ENCODE data around the gene LPCAT1.
A peak's percentile ranks its signal among the peaks of the same experiment; 100 is the strongest.
"Not testable (repeated sequence)": the region's sequence is repeated elsewhere in the genome, so short reads cannot be mapped to it uniquely, and the experiment has no call there.

Gene LPCAT1

DNA sequence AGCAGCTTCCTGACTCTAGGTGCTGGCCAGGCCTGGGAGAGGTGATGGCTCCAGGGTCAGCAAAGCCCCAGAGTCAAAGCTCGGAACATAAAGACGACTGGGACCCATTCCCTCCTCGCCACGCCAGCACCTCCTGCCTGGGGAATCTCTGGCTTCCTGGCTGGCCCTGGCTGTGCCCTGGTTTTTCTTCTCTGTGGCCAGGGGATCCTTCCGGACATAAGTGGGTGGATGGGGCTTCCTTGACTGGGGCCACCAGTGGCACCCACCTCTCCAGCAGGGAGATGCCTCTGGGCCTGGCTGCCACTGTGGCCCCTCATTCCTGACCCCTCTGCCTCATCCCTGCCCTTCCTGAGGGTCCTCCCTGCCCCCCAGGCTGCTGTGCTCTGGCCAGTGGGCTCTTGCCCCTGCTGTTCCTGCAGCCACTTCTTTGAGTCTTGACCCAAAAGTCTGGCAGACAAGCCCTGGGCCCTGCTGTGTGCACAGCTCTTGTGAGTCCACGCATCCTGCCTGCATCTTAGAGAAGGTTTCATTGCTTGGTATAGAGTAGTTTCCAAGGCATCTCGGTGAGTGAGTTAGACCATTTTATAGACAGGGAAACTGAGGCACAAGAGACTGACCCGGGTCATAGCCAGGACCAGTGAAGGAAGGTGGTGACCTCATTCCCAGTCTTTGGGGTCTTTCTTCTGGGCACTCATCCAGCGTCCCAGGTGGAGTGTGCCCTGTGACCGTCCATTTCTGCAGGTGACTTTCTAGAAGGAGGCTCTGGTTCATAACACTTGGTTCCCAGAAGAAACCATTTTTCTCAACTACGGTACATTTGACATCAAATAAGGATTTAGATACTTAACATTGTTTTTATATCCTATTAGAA lies 17.3 kb upstream of the LPCAT1 start:
- no peak for DNase-seq

DNA sequence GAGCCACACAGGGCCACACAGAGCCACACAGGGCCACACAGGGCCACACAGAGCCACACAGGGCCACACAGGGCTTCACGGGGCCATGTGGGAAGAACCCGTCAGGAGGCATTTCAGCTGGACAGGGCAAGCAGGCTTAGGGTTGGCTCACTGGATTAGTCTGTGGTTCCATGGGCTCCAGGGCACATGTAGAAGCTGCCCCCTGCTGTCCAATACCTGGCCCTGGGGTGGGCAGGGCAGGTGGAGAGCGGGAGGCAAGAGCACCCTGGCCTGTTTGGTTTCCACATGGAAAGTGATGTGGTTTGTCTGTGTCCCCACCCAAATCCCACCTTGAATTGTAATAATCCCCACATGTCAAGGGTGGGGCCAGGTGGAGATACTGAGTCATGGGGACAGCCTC lies 16.4 kb upstream of the LPCAT1 start:
- no peak for DNase-seq

DNA sequence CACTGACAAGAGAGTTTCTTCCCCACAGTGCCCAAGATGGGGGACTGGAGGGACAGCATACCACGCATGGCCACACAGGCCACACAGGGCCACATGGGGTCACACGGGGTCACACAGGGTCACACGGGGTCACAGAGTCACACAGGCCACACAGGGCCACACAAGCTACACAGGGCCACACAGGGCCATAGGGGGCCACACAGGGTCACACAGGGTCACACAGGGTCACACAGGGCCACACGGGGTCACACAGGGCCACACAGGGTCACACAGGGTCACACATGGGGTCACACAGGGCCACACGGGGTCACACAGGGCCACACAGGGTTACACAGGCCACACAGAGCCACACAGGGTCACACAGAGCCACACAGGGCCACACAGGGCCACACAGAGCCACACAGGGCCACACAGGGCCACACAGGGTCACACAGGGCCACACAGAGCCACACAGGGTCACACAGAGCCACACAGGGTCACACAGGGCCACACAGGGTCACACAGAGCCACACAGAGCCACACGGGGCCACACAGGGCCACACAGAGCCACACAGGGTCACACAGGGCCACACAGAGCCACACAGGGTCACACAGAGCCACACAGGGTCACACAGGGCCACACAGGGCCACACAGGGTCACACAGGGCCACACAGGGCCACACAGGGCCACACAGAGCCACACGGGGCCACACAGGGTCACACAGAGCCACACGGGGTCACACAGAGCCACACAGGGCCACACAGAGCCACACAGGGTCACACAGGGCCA lies 15.8 kb upstream of the LPCAT1 start:
- not testable (repeated sequence) for DNase-seq

DNA sequence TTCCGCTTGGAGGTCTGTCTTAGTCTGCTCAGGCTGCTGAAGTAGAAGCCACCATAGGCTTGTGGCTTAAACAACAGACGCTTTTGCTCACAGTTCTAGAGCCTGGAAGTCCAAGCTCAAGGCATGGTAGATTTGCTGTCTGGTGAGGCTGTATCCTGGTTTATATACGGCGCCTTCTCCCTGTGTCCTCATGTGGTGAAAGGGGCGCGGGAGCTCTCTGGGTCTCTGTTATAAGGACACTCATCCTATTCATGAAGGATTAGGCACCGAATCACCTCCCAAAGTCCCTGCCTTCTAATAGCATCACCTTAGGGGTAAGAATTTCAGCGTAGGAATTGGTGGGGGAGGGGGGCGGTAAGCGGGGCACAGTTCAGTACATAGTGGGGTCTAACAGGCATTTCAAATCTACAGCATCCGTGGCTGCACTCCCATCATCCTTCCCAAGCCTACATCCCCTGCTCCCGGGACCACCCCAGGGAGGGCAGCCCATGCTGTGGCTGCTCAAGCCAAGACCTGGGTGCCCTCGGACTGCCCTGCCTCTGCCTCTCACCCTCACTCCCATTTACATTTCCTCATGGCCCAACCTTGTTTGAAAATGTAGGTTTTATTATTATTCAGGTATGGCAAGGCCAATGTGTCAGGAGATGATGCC lies 15.1 kb upstream of the LPCAT1 start:
- no peak for DNase-seq

DNA sequence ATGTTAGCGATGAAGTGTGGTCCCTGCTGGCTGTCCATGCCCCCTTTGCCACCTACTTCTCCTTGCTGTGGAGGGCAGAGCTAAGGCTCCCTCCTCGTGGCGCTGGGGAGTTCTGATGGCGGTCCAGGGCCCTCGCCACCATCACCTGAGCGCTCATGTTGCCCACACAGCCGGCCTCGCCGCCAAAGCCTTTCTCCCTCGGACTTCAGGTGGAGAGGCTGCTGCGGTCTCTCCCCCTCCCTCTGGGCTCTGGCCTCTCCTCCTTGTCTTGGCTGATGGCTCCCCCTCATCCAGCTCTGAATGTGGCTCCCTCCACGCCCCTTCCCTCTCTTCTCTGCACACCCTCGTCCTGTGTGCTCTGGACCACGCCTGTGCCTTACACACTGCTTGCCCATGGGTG lies 14.5 kb upstream of the LPCAT1 start:
- DNase-seq, result no peak

DNA sequence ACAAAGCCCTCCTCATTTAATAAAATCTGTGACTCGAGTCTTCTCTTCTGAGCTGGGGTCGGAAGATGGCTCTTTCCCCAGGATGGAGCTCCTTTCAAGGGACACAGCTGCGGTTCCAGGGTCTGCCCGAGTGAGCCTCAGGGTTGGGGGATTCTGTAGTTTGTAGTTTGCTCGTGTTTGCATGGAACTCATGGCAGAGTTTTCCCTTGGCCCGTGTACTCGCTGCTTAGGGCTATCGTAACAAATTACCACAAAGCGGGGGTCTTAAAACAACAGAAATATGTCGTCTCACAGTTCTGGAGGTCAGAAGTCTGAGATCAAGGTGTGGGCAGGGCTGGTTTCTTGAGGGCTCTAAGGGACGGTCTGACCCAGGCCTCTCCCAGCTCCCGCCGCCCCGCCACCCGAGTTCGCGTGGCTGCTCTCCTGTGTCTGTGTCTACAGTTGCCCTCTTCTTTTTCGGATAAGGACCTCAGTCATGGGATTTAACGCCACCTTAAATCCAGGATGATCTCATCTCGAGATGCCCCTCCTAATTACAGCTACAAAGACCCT lies 13.9 kb upstream of the LPCAT1 start:
- DNase-seq, result no peak

DNA sequence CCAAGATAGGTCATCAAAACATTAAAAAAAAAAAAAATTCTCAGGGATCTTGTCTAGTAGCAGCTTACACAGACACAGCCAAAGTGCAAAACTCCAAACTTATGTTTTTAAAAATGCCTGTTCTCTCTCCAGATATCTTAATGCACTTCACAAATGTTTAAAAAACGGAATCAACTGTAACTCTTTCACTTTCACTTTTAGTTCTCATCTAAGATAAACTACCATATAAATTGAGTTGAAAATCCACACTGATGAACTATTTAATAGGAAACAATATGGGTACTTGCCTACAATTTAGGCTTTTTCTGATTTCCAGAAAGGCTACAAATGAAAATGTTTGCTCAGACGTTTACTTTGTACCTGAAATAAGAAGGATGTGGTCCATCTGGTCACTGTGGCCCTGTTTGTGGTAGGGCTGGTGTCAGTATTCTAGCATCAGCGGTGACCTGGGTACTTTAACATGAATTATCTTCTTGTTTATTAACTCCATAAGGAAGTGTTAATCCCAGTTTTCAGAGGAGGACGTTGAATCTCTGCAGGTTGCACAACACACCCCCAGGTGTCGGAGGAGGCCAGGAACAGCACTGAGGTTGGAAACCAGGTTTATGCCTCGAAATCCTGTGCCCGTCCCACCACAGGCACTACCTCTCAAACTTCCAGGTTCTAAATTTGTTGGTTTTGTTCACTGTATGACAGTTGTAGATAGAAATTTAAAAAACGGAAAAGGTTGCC lies 13.3 kb upstream of the LPCAT1 start:
- no peak for DNase-seq

DNA sequence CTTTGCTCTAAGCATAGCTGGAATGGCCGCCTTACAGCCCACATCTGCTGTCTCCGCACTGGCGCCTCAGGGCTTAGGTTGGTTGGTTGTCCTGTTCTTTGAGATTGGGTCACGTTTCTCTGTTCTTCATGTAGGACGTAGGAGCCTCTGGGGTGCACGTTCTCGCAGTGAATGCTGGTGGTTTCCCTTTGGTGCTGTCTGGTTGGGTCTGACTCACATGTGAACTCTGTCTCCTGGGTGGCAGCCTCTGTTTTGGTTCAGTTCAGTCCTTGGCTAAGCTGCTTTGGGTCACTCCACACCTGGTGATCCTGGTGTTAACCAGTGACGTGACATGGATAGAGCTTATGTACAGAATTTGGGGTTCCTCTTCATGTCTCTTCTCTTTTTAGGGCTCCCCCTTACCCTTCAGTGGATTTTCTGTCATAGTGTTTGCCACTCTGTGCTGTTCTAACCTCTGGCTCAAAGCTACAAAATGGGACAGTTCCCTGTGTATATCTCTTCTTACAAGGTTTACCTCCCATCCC lies 12.6 kb upstream of the LPCAT1 start:
- peak; percentile 12 to 45 (median 34) for DNase-seq

DNA sequence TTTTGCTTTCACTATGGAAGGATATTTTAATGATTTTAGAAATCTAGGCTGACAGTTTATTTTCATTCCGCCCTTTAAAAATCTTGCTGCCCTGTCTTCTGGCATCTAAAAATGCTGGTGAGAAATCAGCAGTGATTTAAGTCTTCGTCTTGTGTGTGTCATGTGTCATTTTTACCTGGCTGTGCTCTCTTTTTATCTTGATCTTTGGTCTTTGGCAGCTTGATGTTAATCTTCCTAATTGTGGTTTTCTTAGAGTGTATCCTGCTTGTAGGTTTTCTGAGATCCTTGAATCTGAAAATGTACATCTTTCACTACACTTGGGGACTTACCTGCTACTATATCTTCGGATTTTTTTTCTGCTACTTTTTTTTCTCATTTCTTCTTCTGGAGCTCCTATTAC lies 11.9 kb upstream of the LPCAT1 start:
- DNase-seq, result no peak

DNA sequence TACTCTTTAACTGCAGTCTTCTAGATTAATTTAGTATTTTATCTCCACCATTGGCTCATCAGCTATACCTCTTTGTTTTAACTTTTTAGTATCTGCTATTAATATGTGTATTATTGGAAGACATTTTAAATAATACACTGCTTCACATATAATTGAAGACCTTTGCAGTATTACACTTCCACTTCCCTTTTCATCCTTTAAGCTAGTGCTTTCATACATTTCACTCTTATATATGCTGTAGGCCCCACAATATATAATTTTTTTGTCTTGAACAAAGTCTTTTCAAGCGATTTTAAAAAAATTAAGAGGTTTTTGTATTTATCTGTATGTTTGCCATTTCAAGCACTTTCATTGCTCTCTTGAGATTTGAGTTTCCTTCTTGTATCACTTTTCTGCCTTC lies 8.6 kb upstream of the LPCAT1 start:
- DNase-seq, result no peak

DNA sequence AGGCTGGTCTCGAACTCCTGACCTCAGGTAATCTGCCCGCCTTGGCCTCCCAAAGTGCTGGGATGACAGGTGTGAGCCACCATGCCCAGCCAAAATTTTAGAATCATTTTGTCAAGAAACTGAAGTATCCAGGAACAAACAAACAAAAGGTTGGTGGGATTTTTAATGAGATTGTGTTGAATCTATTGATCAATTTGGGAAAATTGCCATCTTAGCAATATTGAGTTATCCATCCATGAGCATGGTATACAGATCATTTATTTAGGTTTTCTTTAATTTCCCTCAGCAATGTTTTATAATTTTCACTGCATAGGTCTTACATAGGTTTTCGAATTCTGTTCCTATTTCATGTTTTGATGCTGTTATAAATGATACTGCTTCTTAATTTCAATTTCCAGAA lies 5.7 kb upstream of the LPCAT1 start:
- DNase-seq, result no peak

DNA sequence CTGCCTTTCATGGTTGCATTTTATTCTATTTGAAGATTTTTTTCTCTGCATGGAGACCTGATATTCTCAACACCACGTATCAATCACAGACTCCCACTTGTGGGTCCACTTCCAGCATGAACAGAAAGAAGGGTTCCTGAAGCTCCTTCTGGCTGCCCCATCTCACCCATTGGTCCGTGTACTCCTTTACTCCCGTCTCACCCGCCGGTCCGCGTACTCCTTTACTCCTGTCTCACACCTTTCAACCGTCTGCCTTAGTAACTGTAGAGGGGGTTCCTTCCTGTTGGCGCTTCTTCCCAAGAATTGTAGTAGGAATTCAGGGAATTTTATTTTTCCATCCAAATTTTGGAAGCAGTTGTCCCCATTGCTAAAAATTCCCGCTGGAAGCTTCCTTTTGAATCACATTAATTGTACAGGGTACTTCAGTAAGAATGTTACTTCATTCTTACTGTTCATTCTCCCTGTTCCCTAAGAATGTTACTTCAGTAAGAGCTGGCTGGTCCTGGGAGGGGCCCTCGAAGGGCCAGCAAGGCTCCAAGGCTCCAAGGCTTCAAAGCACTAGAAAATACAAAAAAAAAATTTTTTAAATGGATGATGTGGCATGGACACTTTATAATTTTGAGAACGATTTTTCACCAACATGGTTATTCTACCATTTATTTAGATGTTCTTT lies 3.9 kb upstream of the LPCAT1 start:
- DNase-seq, result no peak

DNA sequence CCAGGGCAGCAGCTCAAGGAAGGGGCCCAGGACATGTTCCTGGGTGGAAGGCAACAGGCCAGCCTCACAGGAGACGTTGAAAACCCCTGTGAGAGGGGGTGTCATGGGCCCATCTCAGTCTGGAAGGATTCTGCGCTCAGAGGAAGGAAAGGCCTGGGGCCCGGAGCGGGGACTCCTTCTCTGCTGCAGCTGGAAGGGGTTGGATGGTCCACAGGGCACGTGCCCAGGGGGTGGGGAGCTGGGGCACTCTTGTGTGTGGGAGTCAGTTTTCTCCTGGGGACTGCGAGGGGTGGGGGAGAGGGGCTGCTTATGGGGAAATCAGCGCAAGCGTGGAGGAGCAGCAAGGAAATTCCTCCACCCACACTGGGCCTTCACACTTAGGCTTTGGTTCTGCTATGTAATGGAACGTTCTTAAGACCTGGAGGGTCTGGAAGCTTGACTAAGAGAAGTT lies 2.9 kb upstream of the LPCAT1 start:
- DNase-seq, result no peak

DNA sequence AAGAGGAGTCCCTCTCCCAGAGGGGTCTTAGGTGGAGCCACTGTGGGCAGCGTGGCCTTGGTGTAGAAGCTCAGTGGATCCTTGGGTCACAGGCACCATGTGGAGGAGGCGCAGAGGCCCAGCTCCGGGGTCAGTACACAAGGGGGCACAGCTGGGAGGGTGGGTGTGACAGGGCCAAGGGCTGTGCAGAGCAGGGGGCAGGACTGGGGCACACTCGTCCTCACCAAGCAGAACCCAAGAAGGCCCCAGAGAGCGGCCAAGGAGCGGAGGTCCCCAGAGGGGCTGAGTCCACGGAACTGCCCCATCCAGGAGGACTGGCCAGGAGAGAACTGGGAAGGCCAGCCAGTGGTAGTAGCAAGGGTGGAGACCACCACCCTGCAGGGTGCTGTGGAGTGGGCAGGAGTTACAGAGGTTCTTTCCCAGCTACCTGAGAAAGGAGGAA lies 2.5 kb upstream of the LPCAT1 start:
- no peak for DNase-seq

DNA sequence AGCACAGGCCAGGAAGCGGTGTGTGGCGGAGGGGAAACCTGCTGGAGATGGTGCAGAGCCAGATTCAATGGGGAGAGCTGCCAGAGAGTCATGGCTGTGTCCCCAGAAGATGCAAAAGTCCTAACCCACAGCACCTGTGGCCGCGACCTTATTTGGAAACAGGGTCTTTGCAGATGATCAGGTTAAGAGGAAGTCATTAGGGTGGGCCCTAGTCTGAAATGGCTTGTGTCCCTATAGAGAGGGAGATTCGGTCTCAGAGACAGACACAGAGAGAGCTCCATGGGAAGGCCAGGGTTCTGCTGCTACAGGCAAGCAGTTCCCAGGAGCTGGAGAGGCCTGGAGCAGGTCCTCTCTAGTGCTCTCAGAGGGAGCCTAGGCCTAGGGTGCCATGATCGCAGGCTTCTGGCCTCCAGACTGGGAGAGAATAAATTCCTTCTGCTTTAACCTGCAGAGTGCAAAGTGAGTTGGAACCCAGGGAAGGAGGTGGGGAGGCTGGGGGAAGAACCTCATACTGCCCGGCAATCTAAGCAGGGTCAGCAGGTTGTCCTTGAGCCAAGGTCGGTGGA lies 1.9 kb upstream of the LPCAT1 start:
- no peak for DNase-seq

DNA sequence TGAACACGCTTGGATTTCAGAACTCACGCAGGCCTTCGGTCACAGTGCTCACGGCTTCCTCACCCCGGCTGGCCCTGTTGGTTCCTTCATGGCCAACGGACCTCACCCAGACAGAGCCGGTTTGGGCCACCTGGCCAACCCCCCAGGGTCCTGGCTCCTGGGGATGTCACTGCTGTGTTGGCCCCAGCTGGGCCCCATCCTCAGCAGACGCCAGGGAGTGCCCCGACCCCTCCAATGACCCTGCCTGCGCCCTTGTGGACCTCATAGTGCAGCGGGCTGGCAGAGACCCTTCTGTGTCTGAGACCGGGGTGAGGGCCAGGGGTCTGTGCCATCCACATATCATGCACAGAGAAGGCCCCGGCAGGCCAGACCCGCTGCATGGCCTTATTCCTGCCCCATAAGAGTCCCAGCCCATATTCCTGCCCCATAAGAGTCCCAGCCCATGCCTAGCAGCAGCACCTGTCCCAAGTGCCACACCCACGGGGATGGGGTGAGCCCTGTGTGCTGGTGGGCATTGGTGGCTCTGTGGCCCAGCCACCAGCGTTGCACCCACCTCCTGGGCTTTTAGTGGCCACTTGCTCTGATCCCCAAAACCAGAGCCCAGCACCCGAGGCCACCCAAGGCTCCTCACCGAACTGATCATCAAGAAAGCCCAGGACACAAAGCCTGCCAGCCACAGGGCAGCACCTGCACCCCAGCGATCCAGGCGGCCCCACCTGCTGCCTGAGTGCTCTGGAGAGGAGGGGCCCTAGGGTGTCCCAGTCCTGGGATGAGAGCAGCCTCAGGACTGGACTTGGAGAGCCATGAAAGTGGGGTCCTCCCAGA lies 1.3 kb upstream of the LPCAT1 start:
- no peak for DNase-seq

DNA sequence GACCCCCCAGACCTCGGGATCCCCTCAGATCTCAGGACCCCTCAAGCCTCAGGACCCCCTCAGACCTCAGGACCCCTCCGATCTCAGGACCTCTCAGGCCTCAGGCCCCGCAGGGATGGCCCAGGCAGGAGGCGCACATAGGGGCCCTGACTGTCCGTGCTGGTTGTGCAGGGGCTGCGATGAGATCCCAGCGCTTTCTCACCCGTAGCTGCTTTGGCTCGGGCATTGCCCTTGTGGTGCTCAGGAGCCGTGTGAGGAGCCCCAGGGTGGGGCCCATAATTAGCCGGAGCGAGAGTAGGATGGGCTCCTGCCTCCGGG lies 680 bp upstream of the LPCAT1 start:
- no peak for DNase-seq

DNA sequence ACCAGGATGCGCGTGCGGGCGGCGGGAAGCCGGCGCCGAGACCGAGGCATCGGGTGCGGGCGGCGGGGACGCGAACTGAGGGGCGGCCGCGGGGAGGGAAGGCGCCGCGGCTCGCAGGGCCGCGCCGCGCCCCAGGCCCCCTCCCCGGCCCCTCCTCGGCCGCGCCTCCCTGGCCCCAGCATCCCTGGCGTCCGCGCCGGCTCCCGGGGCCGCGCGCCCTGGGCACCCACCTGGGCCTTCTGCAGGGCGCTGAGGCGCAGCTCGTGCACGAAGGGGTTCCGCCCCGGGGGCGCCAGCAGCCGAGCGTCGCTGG lies 324 bp downstream of the LPCAT1 start:
- DNase-seq, result no peak

DNA sequence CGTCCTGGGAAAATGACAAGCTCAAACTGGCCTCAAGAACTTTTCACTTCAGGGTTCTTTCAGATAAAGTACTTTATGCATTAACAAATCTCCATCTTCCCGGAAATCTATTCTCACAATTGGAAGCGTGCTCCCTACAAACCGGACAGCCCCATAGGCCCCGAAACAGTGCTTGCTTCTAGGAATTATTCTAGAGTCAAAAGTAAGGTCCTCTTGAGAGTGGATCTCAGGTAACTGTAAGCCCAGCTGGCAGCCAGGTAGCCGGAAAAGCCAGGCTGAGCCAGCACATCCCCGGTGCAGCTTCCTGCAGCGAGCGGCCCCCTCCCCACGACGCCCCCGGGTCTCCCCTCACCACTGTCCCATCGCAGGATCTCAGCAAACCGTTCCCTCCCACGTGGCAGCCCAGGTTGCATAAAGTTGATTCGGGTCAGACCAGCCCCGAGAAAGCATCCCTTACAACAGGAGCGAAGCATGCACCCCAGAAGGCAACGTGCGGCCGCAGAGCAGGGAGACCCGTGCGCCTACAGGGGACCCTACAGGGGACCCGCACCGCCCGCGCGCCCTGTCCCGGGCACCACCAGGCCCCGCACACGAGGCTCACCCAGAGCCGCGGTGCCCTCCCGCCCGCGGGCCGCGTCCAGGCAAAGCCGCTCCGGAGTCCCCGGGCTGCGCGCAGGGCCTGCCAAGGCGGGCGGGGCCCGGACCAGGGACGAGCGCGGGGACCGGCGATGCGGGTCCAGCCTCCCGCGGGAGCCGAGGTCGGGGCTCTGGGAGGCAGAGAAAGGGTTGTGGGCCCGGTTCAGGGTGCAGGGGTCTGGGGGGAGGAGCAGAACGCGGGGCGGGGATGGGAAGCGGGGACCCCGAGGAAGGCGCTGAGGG lies 920 bp downstream of the LPCAT1 start:
- no peak for DNase-seq

Data from activated CD4-positive, CD25-positive, alpha-beta regulatory T cell (primary cell).